Mononuclear cell (primary cell): ENCODE data around the gene NAXE. TPM values are rescaled to one million over a fixed set of nuclear protein-coding genes. Genes with fewer than 3 reads are reported as not detected.

Source experiments
- H3K27me3 ChIP-seq: 2 replicates; pipeline ENCODE4 v1.6.0; 2011; ENCODE audit warnings: low read length, control low read depth; ENCODE audit not compliant: insufficient read depth
- H3K4me1 ChIP-seq: 2 replicates; pipeline ENCODE4 v1.5.1; 2011; ENCODE audit warnings: mild to moderate bottlenecking, low read length, control low read depth; ENCODE audit not compliant: insufficient read depth
- H3K4me3 ChIP-seq: 2 replicates; pipeline ENCODE4 v1.5.1; 2011; ENCODE audit warnings: mild to moderate bottlenecking, low read length, moderate library complexity
- H3K9me3 ChIP-seq: 2 replicates; pipeline ENCODE4 v1.5.1; 2011; ENCODE audit warnings: low read depth, mild to moderate bottlenecking, control low read depth, low read length
- total RNA-seq: library from RNA; depleted of rRNA; stranded (reverse); fragments of >200 nt; gene quantifications from one replicate; pipeline ENCODE4 v1.2.3, GENCODE V29; 2012

The NAXE gene
- total RNA-seq, 1 donor, result 23.9 TPM

GRCh38 chr1:156638189-156638985 lies 46.8 kb downstream of the NAXE start:
- peaks cover 63% of the 10 kb centered on the region for H3K27me3 ChIP-seq
- H3K4me3 ChIP-seq, result no peak overlapping the region
- H3K4me1 ChIP-seq, result peaks cover 13% of the 10 kb centered on the region
- no peaks in the 10 kb centered on the region for H3K9me3 ChIP-seq

GRCh38 chr1:156639601-156640101 lies 48.1 kb downstream of the NAXE start:
- Histone ChIP-seq H3K27me3 (peaks cover 70% of the 10 kb centered on the region), H3K9me3 (no peaks in the 10 kb centered on the region), H3K4me1 (peaks cover 20% of the 10 kb centered on the region), H3K4me3 (no peak overlapping the region)

- H3K9me3 ChIP-seq, result no peaks in the 10 kb centered on the region
- H3K4me3 ChIP-seq, result no peak overlapping the region
- H3K27me3 ChIP-seq, result peaks cover 83% of the 10 kb centered on the region
- H3K4me1 ChIP-seq, result peaks cover 20% of the 10 kb centered on the region
Measured at GRCh38 chr1:156640842-156641706, 49.5 kb downstream of the NAXE start.

- Histone ChIP-seq H3K4me3 (no peak within 1 kb of the TSS), H3K9me3 (no peaks in the 10 kb centered on the region), H3K27me3 (peaks cover 84% of the 10 kb centered on the region), H3K4me1 (peaks cover 20% of the 10 kb centered on the region)
Measured at GRCh38 chr1:156641761-156642264, 50.2 kb downstream of the NAXE start, which contains the start of gene BCAN. Gene BCAN (plus strand): TSS chr1:156642117. CDS start chr1:156646055, 3,938 bp downstream.

GRCh38 chr1:156642265-156643048 lies 50.9 kb downstream of the NAXE start:
- H3K27me3 ChIP-seq, result peaks cover 88% of the 10 kb centered on the region
- no peaks in the 10 kb centered on the region for H3K9me3 ChIP-seq
- peaks cover 20% of the 10 kb centered on the region for H3K4me1 ChIP-seq
- H3K4me3 ChIP-seq, result no peak overlapping the region

- peaks cover 89% of the 10 kb centered on the region for H3K27me3 ChIP-seq
Measured at GRCh38 chr1:156643049-156643777, 51.6 kb downstream of the NAXE start.

GRCh38 chr1:156643778-156644092 lies 52.2 kb downstream of the NAXE start:
- Histone ChIP-seq H3K4me3 (no peak overlapping the region), H3K4me1 (peaks cover 20% of the 10 kb centered on the region), H3K27me3 (peaks cover 86% of the 10 kb centered on the region), H3K9me3 (no peaks in the 10 kb centered on the region)

More at GRCh38 chr1:156643049-156643777, 51.6 kb downstream of the NAXE start:
- Histone ChIP-seq H3K4me1 (peaks cover 20% of the 10 kb centered on the region), H3K9me3 (no peaks in the 10 kb centered on the region), H3K4me3 (no peak overlapping the region)

Other genes with a start within 250 kb of the NAXE start
- not detected for gene RHBG, start 222.6 kb upstream of the NAXE start, total RNA-seq
- 52.7 TPM for gene MEF2D, start 91.0 kb upstream of the NAXE start, total RNA-seq
- 0.10 TPM for gene IQGAP3, start 19.2 kb upstream of the NAXE start, total RNA-seq
- gene TTC24, start 12.1 kb upstream of the NAXE start, total RNA-seq, result 1.2 TPM
- 15.0 TPM for gene GPATCH4, start 9.7 kb downstream of the NAXE start, total RNA-seq
- 0.21 TPM for gene HAPLN2, start 27.6 kb downstream of the NAXE start, total RNA-seq
- gene BCAN, start 50.3 kb downstream of the NAXE start, total RNA-seq, result not detected
- not detected for gene NES, start 85.6 kb downstream of the NAXE start, total RNA-seq
- 0.42 TPM for gene CRABP2, start 113.8 kb downstream of the NAXE start, total RNA-seq
- gene METTL25B, start 136.7 kb downstream of the NAXE start, total RNA-seq, result 5.0 TPM
- 36.0 TPM for gene ISG20L2, start 137.0 kb downstream of the NAXE start, total RNA-seq
- 3.9 TPM for gene MRPL24, start 149.3 kb downstream of the NAXE start, total RNA-seq
- 98.9 TPM for gene HDGF, start 159.9 kb downstream of the NAXE start, total RNA-seq
- gene PRCC, start 175.8 kb downstream of the NAXE start, total RNA-seq, result 19.6 TPM
- gene SH2D2A, start 225.1 kb downstream of the NAXE start, total RNA-seq, result 19.1 TPM